Hematopoietic multipotent progenitor cell treated with erythropoietin and hydrocortisone succinate and interleukin-3 and kit ligand, for 17 days (in vitro differentiated cells): ENCODE measurements around the gene PPP1R16B.
"Not testable (repeated sequence)": the region's sequence is repeated elsewhere in the genome, so short reads cannot be mapped to it uniquely, and the experiment has no call there.

Experiments used
- DNase-seq: peaks from one replicate; pipeline ENCODE4 v3.0.0-alpha.2; 2015; ENCODE audit warnings: low spot score

The PPP1R16B gene

DNA sequence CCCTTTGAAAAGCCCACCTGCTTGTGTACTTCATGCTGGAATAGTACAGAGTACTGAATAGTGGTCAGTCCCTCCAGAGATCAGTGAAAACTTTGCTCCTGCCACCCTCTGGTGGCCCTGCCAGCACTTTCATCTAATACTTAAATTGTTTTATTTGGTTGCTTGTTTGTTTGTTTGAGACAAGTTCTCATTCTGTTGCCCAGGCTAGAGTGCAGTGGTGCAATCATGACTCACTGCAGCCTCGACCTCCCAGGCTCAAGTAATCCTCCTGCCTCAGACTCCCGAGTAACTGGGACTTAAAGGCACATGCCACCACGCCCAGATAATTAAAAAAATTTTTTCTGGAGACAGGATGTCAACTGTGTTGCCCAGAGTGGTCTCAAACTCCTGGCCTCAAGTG lies 129.8 kb downstream of the PPP1R16B start:
- DNase-seq, result peak; percentile 58

- DNase-seq, result no peak
Observed at GRCh38 chr20:38935967-38936407, 130.5 kb downstream of the PPP1R16B start.

DNA sequence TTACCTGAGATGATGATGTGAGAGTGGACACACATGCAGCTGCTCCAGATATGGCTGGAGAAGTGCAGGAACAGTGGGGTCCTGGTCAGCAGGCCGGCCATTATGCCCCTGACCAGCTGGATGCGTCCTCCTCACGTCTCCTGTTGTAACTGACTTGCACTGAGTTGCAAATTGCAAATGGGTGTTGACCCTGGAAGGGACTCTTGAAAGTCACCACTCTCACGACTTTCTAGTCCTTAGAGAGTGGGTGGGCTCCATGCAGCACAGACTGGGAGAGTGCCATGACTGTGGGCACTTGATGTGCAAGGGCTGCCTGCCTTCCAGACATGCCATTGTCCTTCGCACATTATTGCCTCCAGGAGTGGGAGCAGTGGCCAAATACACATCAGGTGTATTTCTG lies 131.5 kb downstream of the PPP1R16B start:
- DNase-seq, result no peak

GRCh38 chr20:38937978-38938473 lies 132.5 kb downstream of the PPP1R16B start:
- no peak for DNase-seq

- no peak for DNase-seq
Observed at GRCh38 chr20:38939686-38940085, 134.2 kb downstream of the PPP1R16B start.

DNA sequence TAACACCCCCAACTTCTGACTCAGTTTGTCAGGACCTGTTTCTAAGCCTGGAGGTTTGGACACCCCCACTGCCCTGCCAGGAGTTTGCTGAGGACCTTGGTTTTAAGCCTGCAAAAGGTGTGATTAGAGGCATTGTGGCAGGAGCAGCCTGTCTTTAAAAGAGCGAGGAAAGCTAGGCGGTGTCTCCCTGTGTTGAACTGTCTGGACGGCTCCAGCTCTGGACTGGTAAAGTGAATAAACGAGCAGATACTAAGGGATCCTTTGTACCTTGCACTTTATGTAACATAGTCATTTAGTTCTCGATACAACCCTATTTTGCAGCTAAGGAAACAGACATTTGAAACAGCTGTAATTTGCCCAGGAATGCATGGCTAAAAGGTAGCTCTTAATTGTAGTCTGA lies 135.1 kb downstream of the PPP1R16B start:
- no peak for DNase-seq

- peak; percentile 47 for DNase-seq
Observed at GRCh38 chr20:38941726-38942389, 136.4 kb downstream of the PPP1R16B start.

GRCh38 chr20:38945012-38945411 lies 139.5 kb downstream of the PPP1R16B start:
- DNase-seq, result no peak

DNA sequence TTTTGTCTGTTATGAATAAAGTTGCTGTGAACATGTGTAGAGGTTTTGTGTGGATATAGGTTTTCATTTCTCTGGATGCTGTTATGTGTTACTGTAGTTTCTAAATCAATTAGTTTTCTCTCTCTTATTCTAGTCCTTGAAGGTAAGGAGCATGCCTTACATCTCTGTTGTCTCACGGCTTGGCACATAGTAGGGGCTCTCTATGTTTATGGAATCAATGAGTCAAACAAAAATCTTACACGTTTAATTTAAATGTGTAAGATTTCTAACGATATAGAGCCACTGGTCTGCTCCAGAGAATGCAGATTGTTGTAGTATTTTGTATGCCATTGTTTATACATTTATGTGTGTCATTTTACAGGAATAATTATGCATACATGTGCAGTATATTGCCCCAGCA lies 141.3 kb downstream of the PPP1R16B start:
- no peak for DNase-seq

GRCh38 chr20:38947931-38948362 lies 142.4 kb downstream of the PPP1R16B start:
- DNase-seq, result peak; percentile 64

GRCh38 chr20:38950254-38950653 lies 144.8 kb downstream of the PPP1R16B start:
- DNase-seq, result no peak

DNA sequence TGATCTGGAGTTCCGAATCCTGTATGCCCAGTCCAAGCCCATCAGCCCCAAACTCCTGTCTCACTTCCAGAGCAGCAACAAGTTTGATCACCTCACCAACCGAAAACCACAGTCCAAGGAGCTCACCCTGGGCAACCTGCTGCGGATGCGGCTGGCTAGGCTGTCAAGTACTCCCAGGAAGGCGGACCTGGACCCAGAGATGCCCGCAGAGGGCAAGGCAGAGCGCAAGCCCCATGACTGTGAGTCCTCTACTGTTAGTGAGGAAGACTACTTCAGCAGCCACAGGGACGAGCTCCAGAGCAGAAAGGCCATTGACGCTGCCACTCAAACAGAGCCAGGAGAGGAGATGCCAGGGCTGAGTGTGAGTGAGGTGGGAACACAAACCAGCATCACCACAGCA lies 146.1 kb downstream of the PPP1R16B start:
- DNase-seq, result no peak

DNA sequence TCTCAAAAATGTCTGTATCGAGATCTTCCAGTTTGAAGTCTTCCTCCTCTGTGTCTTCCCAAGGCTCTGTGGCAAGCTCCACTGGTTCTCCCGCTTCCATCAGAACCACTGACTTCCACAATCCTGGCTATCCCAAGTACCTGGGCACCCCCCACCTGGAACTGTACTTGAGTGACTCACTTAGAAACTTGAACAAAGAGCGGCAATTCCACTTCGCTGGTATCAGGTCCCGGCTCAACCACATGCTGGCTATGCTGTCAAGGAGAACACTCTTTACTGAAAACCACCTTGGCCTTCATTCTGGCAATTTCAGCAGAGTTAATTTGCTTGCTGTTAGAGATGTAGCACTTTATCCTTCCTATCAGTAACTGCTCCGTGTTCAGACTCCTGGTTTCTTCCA lies 146.7 kb downstream of the PPP1R16B start:
- DNase-seq, result no peak

GRCh38 chr20:38953630-38954340 lies 148.3 kb downstream of the PPP1R16B start:
- DNase-seq, result no peak

DNA sequence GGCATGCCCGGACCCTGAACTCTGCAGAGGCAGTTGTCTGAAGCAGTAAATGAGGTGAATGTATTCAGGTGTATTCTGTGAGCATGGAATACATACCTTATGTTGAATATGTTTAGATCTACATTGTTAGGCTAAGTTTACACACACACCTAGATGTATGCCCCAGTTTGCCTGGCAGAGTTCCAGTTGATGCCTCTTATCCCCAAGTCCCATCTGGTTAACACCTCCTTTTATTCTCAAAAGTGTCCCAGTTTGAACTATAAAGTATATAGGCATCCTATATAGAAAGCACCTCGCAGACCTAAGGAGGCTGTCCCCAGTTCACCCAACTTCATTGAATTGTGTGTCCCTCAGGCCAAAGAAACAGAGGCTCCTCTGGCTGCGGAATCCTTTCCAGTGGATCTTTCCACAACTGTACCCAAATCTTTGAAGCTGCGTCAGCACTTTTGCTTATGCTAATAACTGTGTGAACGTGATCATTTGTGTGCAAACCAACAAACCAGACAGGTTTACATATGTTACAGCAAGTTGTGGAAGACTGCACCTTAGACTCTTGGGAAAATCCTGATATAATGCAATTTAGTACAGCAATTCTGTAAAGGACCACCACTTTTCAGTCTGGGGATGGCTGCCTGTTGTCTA lies 151.9 kb downstream of the PPP1R16B start:
- no peak for DNase-seq

- no peak for DNase-seq
Observed at GRCh38 chr20:38957915-38958485, 152.5 kb downstream of the PPP1R16B start.

- not testable (repeated sequence) for DNase-seq
Observed at GRCh38 chr20:38960187-38960687, 154.7 kb downstream of the PPP1R16B start.

GRCh38 chr20:38961530-38962043 lies 156.1 kb downstream of the PPP1R16B start:
- no peak for DNase-seq

DNA sequence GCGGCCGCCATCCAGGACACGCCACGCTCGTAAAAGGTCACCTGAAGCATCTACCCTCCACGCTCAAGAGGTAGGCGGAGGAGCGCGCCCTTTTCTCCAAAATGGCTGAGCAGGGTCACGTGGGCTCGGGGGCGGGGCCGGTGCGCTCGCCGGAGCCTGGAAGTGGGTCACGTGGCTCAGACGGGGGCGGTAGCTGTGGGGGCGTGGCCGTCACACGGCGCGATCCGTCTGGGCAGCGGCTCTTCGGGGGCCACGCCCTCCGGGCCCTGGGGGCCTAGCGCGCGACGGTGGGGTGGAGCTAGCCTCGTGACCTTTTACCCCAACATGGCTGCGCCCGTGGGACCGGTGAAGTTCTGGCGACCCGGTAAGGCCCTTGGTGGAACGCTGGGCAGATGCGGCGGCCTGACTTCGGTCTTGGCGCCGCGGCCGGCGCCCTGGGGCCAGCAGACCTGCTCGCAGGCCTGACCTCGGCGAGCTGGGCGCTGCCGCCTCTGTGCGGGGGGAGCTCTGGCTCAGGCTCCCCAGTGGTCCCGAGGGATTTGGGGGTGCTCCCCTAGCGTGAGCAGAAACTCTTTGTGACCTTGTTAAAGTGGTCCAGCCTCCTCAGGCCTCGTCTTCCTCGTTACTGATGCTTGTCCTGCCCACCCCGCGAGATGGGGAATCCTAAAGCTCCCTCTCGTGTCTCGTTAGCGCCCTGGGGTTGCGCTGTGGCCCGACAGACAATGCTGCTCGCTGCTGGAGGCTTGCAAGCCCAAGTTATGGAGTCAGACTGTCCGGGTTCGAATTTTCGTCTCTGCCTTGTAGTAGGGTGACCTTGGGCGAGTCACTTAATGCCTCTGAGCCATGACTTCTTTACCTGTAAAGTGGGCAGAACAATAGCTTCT lies 156.8 kb downstream of the PPP1R16B start, which contains the start of gene DHX35:
DHX35 (plus strand) TSS at position 301 of the 884 bp plus-strand sequence; CDS start at position 325, 24 bp downstream.
- DNase-seq, result peak; percentile 98

DNA sequence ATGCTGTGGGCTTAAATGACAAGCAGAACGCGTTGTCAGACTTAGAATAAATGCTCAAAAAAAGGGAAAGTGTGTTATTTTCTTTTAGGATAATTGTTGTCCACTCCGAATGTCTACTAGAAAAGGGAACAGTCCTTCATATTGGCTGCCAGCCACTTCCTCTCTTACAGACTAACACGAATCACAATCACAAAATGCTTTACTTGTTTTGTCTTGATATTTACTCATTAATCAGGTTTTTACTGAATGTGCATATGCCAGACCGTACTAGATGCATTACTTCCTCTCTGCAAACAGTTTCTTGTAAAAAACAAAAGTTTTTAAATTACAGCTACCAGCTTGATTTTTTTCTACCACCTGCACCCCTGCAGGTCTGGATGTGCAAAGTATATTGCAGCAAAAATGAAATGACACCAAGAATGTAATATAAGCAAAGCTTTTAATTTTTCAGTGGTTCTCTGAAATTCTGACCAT lies 157.5 kb downstream of the PPP1R16B start:
- no peak for DNase-seq

DNA sequence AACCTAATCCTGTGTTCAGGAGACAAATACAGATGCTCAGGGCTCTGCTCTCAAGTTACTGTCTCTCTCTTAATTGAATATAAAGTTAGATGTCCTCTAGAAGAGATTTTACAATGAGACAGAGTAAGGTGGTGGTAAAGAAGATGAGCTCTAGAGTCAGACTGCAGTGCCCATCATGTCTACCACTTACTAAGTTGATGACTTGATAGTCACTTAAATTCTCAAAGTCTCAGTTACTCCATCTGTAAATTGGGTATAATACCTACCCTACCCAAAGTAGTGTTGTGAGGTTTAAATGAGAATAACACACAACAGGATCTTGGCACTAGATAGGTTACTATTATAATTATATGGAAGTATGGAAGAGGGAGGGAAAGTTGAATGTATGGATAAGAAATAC lies 158.2 kb downstream of the PPP1R16B start:
- DNase-seq, result no peak
